ENCODE data around the gene VPS8. TPM values are rescaled to one million over a fixed set of nuclear protein-coding genes. Genes with fewer than 3 reads are reported as not detected.

Gene VPS8
- total and polyA plus RNA-seq, 4 donors = 4.2 to 34.9 (median 22.9) TPM

DNA sequence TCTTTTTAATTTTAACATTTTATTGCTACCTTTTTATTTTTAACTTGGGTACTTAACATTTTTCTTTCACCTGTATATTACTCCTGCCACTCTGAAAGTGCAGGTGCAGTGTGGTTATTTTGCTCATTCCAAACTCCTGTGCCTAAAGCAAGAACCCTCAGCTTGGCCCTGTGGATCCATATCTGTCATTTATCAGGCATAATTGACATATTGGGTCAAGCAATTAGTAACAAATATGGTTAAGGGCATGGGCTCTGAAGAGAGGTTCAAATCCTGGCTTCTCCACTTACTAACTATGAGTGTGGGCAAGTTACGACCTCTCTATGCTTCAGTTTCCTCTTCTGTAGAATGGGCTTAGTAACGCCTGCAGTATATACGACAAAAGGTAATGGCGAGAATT lies 9.8 kb upstream of the VPS8 start:
- peaks cover 0 to 18% (median 15%) of the 10 kb centered on the region in 4 donors for H3K4me1 ChIP-seq (ENCODE audit: control insufficient read depth in 4 of 4, insufficient read depth in 4 of 4, low read length in 3 of 4)
- no peaks in the 10 kb centered on the region for H3K36me3 ChIP-seq (ENCODE audit: control insufficient read depth in 4 of 4, insufficient read depth in 3 of 4, low read depth in 1 of 4, low read length in 3 of 4)
- no peak overlapping the region for H3K4me3 ChIP-seq (ENCODE audit: low read depth in 1 of 3, low read length in 3 of 3)
- TF ChIP-seq, protein P1, sequence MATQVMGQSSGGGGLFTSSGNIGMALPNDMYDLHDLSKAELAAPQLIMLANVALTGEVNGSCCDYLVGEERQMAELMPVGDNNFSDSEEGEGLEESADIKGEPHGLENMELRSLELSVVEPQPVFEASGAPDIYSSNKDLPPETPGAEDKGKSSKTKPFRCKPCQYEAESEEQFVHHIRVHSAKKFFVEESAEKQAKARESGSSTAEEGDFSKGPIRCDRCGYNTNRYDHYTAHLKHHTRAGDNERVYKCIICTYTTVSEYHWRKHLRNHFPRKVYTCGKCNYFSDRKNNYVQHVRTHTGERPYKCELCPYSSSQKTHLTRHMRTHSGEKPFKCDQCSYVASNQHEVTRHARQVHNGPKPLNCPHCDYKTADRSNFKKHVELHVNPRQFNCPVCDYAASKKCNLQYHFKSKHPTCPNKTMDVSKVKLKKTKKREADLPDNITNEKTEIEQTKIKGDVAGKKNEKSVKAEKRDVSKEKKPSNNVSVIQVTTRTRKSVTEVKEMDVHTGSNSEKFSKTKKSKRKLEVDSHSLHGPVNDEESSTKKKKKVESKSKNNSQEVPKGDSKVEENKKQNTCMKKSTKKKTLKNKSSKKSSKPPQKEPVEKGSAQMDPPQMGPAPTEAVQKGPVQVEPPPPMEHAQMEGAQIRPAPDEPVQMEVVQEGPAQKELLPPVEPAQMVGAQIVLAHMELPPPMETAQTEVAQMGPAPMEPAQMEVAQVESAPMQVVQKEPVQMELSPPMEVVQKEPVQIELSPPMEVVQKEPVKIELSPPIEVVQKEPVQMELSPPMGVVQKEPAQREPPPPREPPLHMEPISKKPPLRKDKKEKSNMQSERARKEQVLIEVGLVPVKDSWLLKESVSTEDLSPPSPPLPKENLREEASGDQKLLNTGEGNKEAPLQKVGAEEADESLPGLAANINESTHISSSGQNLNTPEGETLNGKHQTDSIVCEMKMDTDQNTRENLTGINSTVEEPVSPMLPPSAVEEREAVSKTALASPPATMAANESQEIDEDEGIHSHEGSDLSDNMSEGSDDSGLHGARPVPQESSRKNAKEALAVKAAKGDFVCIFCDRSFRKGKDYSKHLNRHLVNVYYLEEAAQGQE (IDR thresholded peaks at IDR 0.05) = no peak
- TF ChIP-seq RAD21 (IDR thresholded peaks at IDR 0.05) = no peak
- TF ChIP-seq FOXA1 (IDR thresholded peaks at IDR 0.05) = no peak
- TF ChIP-seq, protein P2, sequence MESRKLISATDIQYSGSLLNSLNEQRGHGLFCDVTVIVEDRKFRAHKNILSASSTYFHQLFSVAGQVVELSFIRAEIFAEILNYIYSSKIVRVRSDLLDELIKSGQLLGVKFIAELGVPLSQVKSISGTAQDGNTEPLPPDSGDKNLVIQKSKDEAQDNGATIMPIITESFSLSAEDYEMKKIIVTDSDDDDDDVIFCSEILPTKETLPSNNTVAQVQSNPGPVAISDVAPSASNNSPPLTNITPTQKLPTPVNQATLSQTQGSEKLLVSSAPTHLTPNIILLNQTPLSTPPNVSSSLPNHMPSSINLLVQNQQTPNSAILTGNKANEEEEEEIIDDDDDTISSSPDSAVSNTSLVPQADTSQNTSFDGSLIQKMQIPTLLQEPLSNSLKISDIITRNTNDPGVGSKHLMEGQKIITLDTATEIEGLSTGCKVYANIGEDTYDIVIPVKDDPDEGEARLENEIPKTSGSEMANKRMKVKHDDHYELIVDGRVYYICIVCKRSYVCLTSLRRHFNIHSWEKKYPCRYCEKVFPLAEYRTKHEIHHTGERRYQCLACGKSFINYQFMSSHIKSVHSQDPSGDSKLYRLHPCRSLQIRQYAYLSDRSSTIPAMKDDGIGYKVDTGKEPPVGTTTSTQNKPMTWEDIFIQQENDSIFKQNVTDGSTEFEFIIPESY (IDR thresholded peaks at IDR 0.05) = no peak
- TF ChIP-seq YY1 (IDR thresholded peaks at IDR 0.05) = no peak
- TF ChIP-seq GABPA (IDR thresholded peaks at IDR 0.05 in 1 of 2, conservative IDR thresholded peaks at IDR 0.05 in 1 of 2) = no peak
- TF ChIP-seq TAF1 (conservative IDR thresholded peaks at IDR 0.05) = no peak
- no peak for TF ChIP-seq JUND (IDR thresholded peaks at IDR 0.05)
- no peak overlapping the region for H3K9ac ChIP-seq (ENCODE audit: low read depth in 1 of 2, low read length in 2 of 2)
- H3K27ac ChIP-seq (ENCODE audit: low read depth in 1 of 2, low read length in 2 of 2) = no peak overlapping the region
- WGBS = 97% methylated on average over 4 of the region's 4 CpGs
- H3K27me3 ChIP-seq (ENCODE audit: control insufficient read depth in 4 of 4, insufficient read depth in 4 of 4, low read length in 3 of 4) = peaks cover 0 to 3% (median 0%) of the 10 kb centered on the region in 4 donors
- no peak for DNase-seq (ENCODE audit: low spot score)
- no peaks in the 10 kb centered on the region for H3K9me3 ChIP-seq (ENCODE audit: control insufficient read depth in 4 of 4, low read length in 3 of 4)

DNA sequence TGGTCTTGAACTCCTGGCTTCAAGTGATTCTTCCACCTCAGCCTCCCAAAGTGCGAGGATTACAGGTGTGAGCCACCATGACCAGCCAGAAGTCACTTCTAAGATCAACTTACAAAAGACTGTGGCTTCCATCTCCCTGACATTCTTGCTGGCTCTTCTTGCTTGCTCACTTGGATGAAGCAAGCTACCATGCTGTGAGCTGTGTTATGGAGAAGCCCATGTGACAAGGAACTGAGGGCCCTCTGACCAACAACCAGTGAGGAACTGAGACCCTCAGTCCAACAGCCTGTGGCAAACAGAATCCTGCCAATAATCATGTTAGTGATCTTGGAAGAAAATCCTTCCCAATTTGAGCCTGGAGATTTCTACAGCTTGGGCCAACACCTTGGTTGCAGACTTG lies 7.2 kb upstream of the VPS8 start:
- Histone ChIP-seq H3K4me3 (ENCODE audit: low read depth in 1 of 3, low read length in 3 of 3) (no peak overlapping the region), H3K9me3 (ENCODE audit: control insufficient read depth in 4 of 4, low read length in 3 of 4) (no peaks in the 10 kb centered on the region), H3K4me1 (ENCODE audit: control insufficient read depth in 4 of 4, insufficient read depth in 4 of 4, low read length in 3 of 4) (peaks cover 0 to 18% (median 15%) of the 10 kb centered on the region in 4 donors), H3K9ac (ENCODE audit: low read depth in 1 of 2, low read length in 2 of 2) (no peak overlapping the region), H3K27ac (ENCODE audit: low read depth in 1 of 2, low read length in 2 of 2) (peak overlapping the region in 1 of 2 donors; percentile 18), H3K27me3 (ENCODE audit: control insufficient read depth in 4 of 4, insufficient read depth in 4 of 4, low read length in 3 of 4) (peaks cover 0 to 3% (median 0%) of the 10 kb centered on the region in 4 donors), H3K36me3 (ENCODE audit: control insufficient read depth in 4 of 4, insufficient read depth in 3 of 4, low read depth in 1 of 4, low read length in 3 of 4) (no peaks in the 10 kb centered on the region)
- 98% methylated on average over 1 of the region's 1 CpG for WGBS
- TF ChIP-seq, protein P3, sequence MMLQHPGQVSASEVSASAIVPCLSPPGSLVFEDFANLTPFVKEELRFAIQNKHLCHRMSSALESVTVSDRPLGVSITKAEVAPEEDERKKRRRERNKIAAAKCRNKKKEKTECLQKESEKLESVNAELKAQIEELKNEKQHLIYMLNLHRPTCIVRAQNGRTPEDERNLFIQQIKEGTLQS (IDR thresholded peaks at IDR 0.05) = no peak
- no peak for TF ChIP-seq FOXA1 (IDR thresholded peaks at IDR 0.05)
- TF ChIP-seq GABPA (IDR thresholded peaks at IDR 0.05 in 1 of 2, conservative IDR thresholded peaks at IDR 0.05 in 1 of 2) = no peak
- TF ChIP-seq NR2F2 (IDR thresholded peaks at IDR 0.05) = no peak
- TF ChIP-seq, protein P1 (IDR thresholded peaks at IDR 0.05) = no peak
- TF ChIP-seq, protein P2 (IDR thresholded peaks at IDR 0.05) = no peak
- no peak for TF ChIP-seq FOXA2 (IDR thresholded peaks at IDR 0.05)
- no peak for TF ChIP-seq RXRA (IDR thresholded peaks at IDR 0.05)
- no peak for TF ChIP-seq EGR1 (IDR thresholded peaks at IDR 0.05; ENCODE audit: low read depth in 2 of 2)
- no peak for TF ChIP-seq RAD21 (IDR thresholded peaks at IDR 0.05)
- no peak for TF ChIP-seq HNF4G (IDR thresholded peaks at IDR 0.05)
- TF ChIP-seq, protein P4, sequence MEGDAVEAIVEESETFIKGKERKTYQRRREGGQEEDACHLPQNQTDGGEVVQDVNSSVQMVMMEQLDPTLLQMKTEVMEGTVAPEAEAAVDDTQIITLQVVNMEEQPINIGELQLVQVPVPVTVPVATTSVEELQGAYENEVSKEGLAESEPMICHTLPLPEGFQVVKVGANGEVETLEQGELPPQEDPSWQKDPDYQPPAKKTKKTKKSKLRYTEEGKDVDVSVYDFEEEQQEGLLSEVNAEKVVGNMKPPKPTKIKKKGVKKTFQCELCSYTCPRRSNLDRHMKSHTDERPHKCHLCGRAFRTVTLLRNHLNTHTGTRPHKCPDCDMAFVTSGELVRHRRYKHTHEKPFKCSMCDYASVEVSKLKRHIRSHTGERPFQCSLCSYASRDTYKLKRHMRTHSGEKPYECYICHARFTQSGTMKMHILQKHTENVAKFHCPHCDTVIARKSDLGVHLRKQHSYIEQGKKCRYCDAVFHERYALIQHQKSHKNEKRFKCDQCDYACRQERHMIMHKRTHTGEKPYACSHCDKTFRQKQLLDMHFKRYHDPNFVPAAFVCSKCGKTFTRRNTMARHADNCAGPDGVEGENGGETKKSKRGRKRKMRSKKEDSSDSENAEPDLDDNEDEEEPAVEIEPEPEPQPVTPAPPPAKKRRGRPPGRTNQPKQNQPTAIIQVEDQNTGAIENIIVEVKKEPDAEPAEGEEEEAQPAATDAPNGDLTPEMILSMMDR (IDR thresholded peaks at IDR 0.05; ENCODE audit: low read depth, low read length, missing input control) = no peak
- TF ChIP-seq, protein P5, sequence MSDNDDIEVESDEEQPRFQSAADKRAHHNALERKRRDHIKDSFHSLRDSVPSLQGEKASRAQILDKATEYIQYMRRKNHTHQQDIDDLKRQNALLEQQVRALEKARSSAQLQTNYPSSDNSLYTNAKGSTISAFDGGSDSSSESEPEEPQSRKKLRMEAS (IDR thresholded peaks at IDR 0.05) = no peak
- no peak for DNase-seq (ENCODE audit: low spot score)

Data from liver (tissue), 9 donors.